HepG2 (cell line): ENCODE results near the gene POLR1G. TPM values are rescaled to one million over a fixed set of nuclear protein-coding genes. Genes with fewer than 3 reads are reported as not detected.
A peak's percentile ranks its signal among the peaks of the same experiment; 100 is the strongest.

Experiments
- ARID2 ChIP-seq: sonication (generic); formaldehyde crosslinking; IDR thresholded peaks from 2 replicates; pipeline ENCODE4 v1.8.1; 2022; ENCODE audit warnings: mild to moderate bottlenecking, missing genetic modification reagents, borderline replicate concordance
- DZIP1 ChIP-seq: sonication (generic); formaldehyde crosslinking; IDR thresholded peaks from 2 replicates; pipeline ENCODE4 v1.5.0; 2020; ENCODE audit warnings: mild to moderate bottlenecking, missing genetic modification reagents
- EHMT2 ChIP-seq: fragments of 200-600 bp; sonication (generic); IDR thresholded peaks from 2 replicates; pipeline ENCODE4 v1.7.0; 2017; ENCODE audit warnings: antibody characterized with exemption, low read depth, low read length, borderline replicate concordance
- FIP1L1 ChIP-seq: fragments of 200-400 bp; formaldehyde crosslinking; IDR thresholded peaks from 2 replicates; pipeline ENCODE4 v1.6.1; 2018; ENCODE audit warnings: low read depth, mild to moderate bottlenecking, low read length, moderate library complexity, borderline replicate concordance; ENCODE audit not compliant: insufficient read depth
- HDAC2 ChIP-seq: sonication (generic); formaldehyde crosslinking; IDR thresholded peaks from 2 replicates; pipeline ENCODE4 v1.4.0; 2020; ENCODE audit warnings: missing genetic modification reagents
- KDM5A ChIP-seq: fragments of 200-600 bp; sonication (generic); IDR thresholded peaks from 2 replicates; pipeline ENCODE4 v1.7.0; 2018; ENCODE audit warnings: antibody characterized with exemption, mild to moderate bottlenecking, low read length, borderline replicate concordance
- KLF12 ChIP-seq: sonication (generic); formaldehyde crosslinking; IDR thresholded peaks from 2 replicates; pipeline ENCODE4 v1.4.0; 2020; ENCODE audit warnings: missing genetic modification reagents, borderline replicate concordance
- NFE2L1 ChIP-seq: sonication (generic); formaldehyde crosslinking; IDR thresholded peaks from 2 replicates; pipeline ENCODE4 v1.4.0; 2020; ENCODE audit warnings: missing genetic modification reagents, mild to moderate bottlenecking, borderline replicate concordance
- RARA ChIP-seq: IDR thresholded peaks from 2 replicates; pipeline ENCODE4 v1.6.1; 2016; ENCODE audit warnings: missing genetic modification reagents, missing compliant biosample characterization
- SAP130 ChIP-seq: IDR thresholded peaks from 2 replicates; pipeline ENCODE4 v1.6.1; 2016; ENCODE audit warnings: low read depth
- SKI ChIP-seq: fragments of 450-650 bp; IDR thresholded peaks from one replicate; pipeline ENCODE4 v1.6.1; 2018; ENCODE audit warnings: mild to moderate bottlenecking; ENCODE audit not compliant: partially characterized antibody
- STAG1 ChIP-seq: sonication (generic); formaldehyde crosslinking; IDR thresholded peaks from 2 replicates; pipeline ENCODE4 v1.4.0; 2020; ENCODE audit warnings: missing genetic modification reagents
- TRAFD1 ChIP-seq: sonication (generic); formaldehyde crosslinking; IDR thresholded peaks from 2 replicates; pipeline ENCODE4 v1.5.1; 2020; ENCODE audit warnings: missing genetic modification reagents, mild to moderate bottlenecking, borderline replicate concordance
- ZBTB4 ChIP-seq: sonication (generic); formaldehyde crosslinking; IDR thresholded peaks from 2 replicates; pipeline ENCODE4 v1.4.0; 2020; ENCODE audit warnings: missing genetic modification reagents, mild to moderate bottlenecking, borderline replicate concordance
- ZC3H4 ChIP-seq: sonication (generic); formaldehyde crosslinking; IDR thresholded peaks from 2 replicates; pipeline ENCODE4 v1.4.0; 2020; ENCODE audit warnings: missing genetic modification reagents, borderline replicate concordance
- ZFY ChIP-seq: sonication (generic); formaldehyde crosslinking; IDR thresholded peaks from 2 replicates; pipeline ENCODE4 v1.4.0; 2020; ENCODE audit warnings: missing genetic modification reagents
- ZKSCAN8 ChIP-seq: IDR thresholded peaks from 2 replicates; pipeline ENCODE4 v1.6.1; 2016; ENCODE audit warnings: borderline replicate concordance, missing genetic modification reagents, missing compliant biosample characterization
- ZNF564 ChIP-seq: sonication (generic); formaldehyde crosslinking; IDR thresholded peaks from 2 replicates; pipeline ENCODE4 v1.8.1; 2023; ENCODE audit warnings: mild to moderate bottlenecking, missing genetic modification reagents
- ZNF616 ChIP-seq: sonication (generic); formaldehyde crosslinking; IDR thresholded peaks from 2 replicates; pipeline ENCODE4 v1.5.0; 2020; ENCODE audit warnings: low read depth, mild to moderate bottlenecking, missing genetic modification reagents
- ZNF772 ChIP-seq: sonication (generic); formaldehyde crosslinking; IDR thresholded peaks from 2 replicates; pipeline ENCODE4 v1.5.0; 2020; ENCODE audit warnings: mild to moderate bottlenecking, missing genetic modification reagents
- ZNF788 ChIP-seq: sonication (generic); formaldehyde crosslinking; IDR thresholded peaks from 2 replicates; pipeline ENCODE4 v1.5.0; 2020; ENCODE audit warnings: mild to moderate bottlenecking, missing genetic modification reagents, borderline replicate concordance
- polyA plus RNA-seq, 8 experiments: library from polyadenylated mRNA; depleted of rRNA in 3 of 8; stranded (reverse) in 7 of 8; unstranded in 1 of 8; fragments of >200 nt; fragmentation: Illumina TruSeq in 4 of 8; extraction: Trizol in 4 of 8; gene quantifications; 2 replicates each; pipeline versions ENCODE4 v1.2.1 to v1.2.3, GENCODE V29; 2011 to 2016; ENCODE audit warnings: low read depth in 4 of 8, missing spikeins in 1 of 8, mixed read lengths in 1 of 8; ENCODE audit not compliant: insufficient read depth in 1 of 8
- total RNA-seq, 5 experiments: library from RNA; depleted of rRNA; stranded (reverse); fragments of >200 nt; fragmentation: Illumina TruSeq; extraction: Trizol; gene quantifications; 2 replicates each; pipeline ENCODE4 v1.2.3, GENCODE V29; 2016; ENCODE audit warnings: low read depth in 1 of 5

The POLR1G gene
- total and polyA plus RNA-seq, 2 of the 13 experiments (the other 11 are each of a cell fraction or from before 2014, with no cell fraction given): 3.5 to 20.8 TPM

GRCh38 chr19:45439569-45440258, 33.3 kb downstream of the POLR1G start (continued):
- TF ChIP-seq ZBTB4 (CRISPR knock-in tag) (no peak), ZNF616 (CRISPR knock-in tag) (no peak), DZIP1 (CRISPR knock-in tag) (no peak), KDM5A (no peak), ARID2 (CRISPR knock-in tag) (no peak), SKI (peak; percentile 40), ZNF564 (CRISPR knock-in tag) (0 out of 2 replicates have a peak, but pooled peaks have one; percentile 57), KLF12 (CRISPR knock-in tag) (no peak), TRAFD1 (CRISPR knock-in tag) (no peak), NFE2L1 (no peak), EHMT2 (no peak), FIP1L1 (no peak), HDAC2 (CRISPR knock-in tag) (no peak), ZFY (CRISPR knock-in tag) (peak; percentile 36), STAG1 (peak; percentile 80), ZC3H4 (no peak), ZNF772 (no peak), SAP130 (peak; percentile 73), ZNF788 (CRISPR knock-in tag) (no peak; the same call in 1 of the 2 replicates), RARA (CRISPR knock-in tag) (peak; percentile 37; the same call in 1 of the 2 replicates), ZKSCAN8 (CRISPR knock-in tag) (no peak)
